GM19452 (cell line): Measurements from ENCODE around the gene NR1H2.
"Not testable (repeated sequence)": the region's sequence is repeated elsewhere in the genome, so short reads cannot be mapped to it uniquely, and the experiment has no call there.

Experiments used
- ATAC-seq: cut with Tn5 transposase; IDR thresholded peaks from one replicate; pipeline ENCODE4 v1.9.1; 2021; ENCODE audit not compliant: unreplicated experiment

NR1H2 gene

GRCh38 chr19:50377517-50377916, 1.3 kb downstream of the NR1H2 start:
- no peak for ATAC-seq

GRCh38 chr19:50378169-50378862, 2.1 kb downstream of the NR1H2 start:
- no peak for ATAC-seq

DNA sequence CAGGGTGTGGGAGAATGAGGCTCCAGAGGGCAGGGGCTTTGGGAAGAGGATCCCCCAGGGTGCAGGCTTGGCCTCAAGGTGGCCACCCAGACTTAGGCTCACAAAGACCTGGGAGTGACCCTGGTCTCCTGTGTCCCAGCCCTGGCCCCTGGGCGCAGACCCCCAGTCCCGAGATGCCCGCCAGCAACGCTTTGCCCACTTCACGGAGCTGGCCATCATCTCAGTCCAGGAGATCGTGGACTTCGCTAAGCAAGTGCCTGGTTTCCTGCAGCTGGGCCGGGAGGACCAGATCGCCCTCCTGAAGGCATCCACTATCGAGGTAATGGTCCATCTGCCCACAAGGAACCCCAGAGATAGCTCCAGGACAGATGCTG, 2.6 kb downstream of the NR1H2 start:
- ATAC-seq = no peak

- ATAC-seq = no peak
Observed at GRCh38 chr19:50379602-50380001, 3.3 kb downstream of the NR1H2 start.

DNA sequence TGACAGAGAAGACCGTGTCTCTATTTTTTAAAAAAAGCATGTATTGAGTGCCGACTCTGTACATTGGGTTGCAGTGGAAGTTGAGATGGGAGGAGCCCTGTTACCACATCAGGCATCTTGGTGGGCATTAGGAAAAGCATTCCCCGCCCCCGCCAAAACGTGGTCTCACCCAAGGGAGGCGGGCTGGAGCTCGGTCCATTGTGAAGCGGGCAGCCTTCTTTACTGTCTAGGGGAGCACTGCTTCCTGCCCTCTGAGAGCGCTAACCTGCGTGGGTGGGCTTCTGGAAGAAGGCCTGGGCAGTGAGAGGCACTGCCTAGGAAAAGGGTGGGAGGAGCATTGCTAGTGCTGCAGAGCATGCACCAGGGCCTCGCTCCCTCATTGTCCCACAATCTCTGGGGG, 3.9 kb downstream of the NR1H2 start:
- ATAC-seq = no peak

- ATAC-seq = no peak
Observed at GRCh38 chr19:50380751-50381151, 4.5 kb downstream of the NR1H2 start.

DNA sequence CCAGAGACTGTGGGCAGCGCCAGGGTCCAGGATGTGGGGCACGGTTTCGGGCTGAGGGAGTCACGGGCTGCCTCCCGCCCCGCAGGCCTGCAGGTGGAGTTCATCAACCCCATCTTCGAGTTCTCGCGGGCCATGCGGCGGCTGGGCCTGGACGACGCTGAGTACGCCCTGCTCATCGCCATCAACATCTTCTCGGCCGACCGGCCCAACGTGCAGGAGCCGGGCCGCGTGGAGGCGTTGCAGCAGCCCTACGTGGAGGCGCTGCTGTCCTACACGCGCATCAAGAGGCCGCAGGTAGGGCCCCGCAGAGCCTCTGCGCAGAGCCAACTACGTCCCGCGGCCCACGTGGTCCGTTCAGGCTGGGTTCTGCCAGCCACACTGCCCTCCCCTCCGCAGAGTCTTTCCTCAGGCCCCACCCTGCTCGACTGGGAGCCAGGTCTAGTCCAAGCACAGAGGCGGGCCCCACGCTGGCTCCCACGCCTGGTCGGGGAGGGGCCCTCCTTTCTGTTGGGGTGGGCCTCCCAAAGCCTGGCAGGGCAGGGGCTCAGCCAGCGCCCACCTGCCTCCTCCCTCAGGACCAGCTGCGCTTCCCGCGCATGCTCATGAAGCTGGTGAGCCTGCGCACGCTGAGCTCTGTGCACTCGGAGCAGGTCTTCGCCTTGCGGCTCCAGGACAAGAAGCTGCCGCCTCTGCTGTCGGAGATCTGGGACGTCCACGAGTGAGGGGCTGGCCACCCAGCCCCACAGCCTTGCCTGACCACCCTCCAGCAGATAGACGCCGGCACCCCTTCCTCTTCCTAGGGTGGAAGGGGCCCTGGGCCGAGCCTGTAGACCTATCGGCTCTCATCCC, 5.8 kb downstream of the NR1H2 start:
- no peak for ATAC-seq

GRCh38 chr19:50383001-50383851, 7.0 kb downstream of the NR1H2 start:
- peak; percentile 12 for ATAC-seq

- ATAC-seq = peak; percentile 79
Observed at GRCh38 chr19:50383852-50384684, 7.8 kb downstream of the NR1H2 start, which contains the start of gene POLD1. POLD1 (plus strand) TSS chr19:50384347; CDS start chr19:50398852, 14,505 bp downstream.

DNA sequence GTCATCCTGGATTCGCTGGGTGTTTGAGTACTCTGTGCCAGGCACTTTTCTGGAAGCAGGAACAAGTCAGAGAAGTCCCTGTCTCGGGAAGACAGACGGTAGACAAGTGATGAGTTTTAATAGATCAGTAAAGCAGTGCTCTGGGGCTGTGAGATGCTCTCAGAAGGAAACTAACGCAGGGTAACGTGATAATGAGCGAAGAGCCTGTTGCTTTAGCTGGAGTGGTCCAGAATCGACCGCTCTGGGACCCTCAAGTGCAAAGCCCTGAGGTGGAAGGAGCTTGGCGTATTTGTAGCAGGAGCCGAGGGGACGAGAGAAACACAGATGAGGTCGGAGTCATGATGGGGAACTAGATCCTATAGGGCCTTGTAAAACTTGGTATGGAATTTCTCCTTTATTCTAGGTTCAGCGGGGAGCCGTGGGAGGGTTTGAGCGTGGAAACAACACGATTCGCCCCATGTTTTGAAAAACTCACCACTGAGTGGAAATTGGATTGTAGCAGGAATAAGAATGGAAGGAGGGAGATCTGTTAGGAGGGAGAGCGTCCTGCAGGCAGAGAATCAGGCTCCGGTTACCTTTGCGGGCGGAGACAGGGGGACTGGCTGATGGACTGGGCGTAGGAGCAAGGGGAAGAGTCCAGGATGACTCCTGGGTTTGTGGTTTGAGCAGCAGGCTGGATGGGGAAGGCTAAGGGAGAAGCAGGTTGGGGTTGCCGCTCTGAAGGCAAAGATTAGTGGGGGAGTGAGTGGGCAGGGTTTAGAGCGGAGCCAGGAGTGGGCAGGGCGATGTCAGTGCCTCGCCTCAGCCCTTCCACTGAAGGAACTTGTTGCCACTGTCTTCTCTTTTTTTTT, 8.7 kb downstream of the NR1H2 start:
- ATAC-seq = no peak

- no peak for ATAC-seq
Observed at GRCh38 chr19:50387176-50387867, 11.1 kb downstream of the NR1H2 start.

DNA sequence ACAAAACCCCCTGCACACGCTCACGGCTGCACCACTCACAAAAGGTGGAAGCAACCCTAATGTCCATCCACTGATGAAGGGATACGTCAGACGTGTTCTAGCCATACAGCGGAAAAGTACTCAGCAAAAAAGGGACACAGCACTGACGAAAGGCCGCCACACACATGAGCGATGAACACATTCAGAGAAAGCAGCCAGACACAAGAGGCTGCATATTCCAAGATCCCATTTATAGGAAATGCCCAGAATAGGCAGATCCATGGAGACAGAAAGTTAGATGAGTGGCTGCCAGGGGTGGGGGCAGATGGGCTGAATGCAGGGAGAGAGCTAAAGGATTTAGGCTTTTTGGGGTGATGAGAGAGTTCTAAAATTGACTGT, 11.6 kb downstream of the NR1H2 start:
- no peak for ATAC-seq

GRCh38 chr19:50390295-50390694, 14.0 kb downstream of the NR1H2 start:
- not testable (repeated sequence) for ATAC-seq

- not testable (repeated sequence) for ATAC-seq
Observed at GRCh38 chr19:50390952-50391351, 14.7 kb downstream of the NR1H2 start.

DNA sequence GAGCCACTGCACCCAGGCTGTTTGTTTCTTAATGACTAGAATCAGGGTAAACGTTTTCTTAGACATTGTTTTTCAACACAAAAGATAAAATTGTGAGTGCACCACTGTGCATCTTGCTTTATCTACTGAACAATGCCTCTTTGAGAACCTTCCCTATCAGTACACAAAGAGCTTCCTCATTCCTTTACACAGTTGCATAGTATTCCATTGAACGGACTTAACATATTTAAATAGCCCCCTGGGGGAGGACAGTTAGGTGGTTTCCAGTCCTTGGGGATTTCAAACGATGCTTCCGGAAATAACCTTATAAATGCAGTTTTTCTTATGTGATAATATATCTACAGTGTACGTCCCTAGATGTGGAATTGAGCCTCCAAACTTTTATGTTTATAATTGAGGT, 16.5 kb downstream of the NR1H2 start:
- ATAC-seq = no peak

GRCh38 chr19:50393589-50393988, 17.3 kb downstream of the NR1H2 start:
- ATAC-seq = no peak

- ATAC-seq = no peak
Observed at GRCh38 chr19:50394017-50394416, 17.8 kb downstream of the NR1H2 start.

- ATAC-seq = no peak
Observed at GRCh38 chr19:50398675-50399367, 22.6 kb downstream of the NR1H2 start.
